ENCODE data around the gene WNK2. TPM values are rescaled to one million over a fixed set of nuclear protein-coding genes. Genes with fewer than 3 reads are reported as not detected.

The WNK2 gene
- total and polyA plus RNA-seq, 4 donors = 0.13 to 3.7 (median 2.9) TPM

DNA sequence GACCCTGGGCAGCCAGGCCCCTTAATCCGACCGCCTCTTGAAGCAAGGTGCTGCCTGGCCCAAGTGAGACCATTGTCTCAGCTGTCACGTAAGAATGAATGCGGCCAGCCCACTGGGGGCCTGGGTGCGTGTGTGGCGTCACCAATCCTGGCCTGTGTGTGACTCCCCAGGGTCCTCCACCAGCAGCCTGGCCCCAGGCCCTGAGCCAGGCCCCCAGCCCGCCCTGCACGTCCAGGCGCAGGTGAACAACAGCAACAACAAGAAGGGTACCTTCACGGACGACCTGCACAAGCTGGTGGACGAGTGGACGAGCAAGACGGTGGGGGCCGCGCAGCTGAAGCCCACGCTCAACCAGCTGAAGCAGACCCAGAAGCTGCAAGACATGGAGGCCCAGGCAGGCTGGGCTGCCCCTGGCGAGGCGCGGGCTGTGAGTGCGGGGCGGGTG is 124.2 kb downstream of the WNK2 start:
- WGBS, 2 donors = 94 to 96% methylated on average over 22 of the region's 22 CpGs
- intact Hi-C loops (cut with DNase I) = loop anchor here (10.0 kb wide), 1 partner anchor 303 kb away; no protein-coding TSS in a partner anchor
- H3K4me3 ChIP-seq (ENCODE audit: low read length in 2 of 2) = no peak overlapping the region
- H3K27me3 ChIP-seq (ENCODE audit: control insufficient read depth in 1 of 2, insufficient read depth in 2 of 2, low read length in 1 of 2) = no peaks in the 10 kb centered on the region
- no peaks in the 10 kb centered on the region for H3K4me1 ChIP-seq (ENCODE audit: control insufficient read depth in 1 of 2, insufficient read depth in 2 of 2, low read length in 2 of 2)
- DNase-seq = peak in 1 of 2 donors; percentile 28
- H3K9me3 ChIP-seq (ENCODE audit: control insufficient read depth, low read length) = no peaks in the 10 kb centered on the region
- no peak overlapping the region for H3K27ac ChIP-seq (ENCODE audit: low read depth in 1 of 2, low read length in 2 of 2)
- no peak for ATAC-seq (ENCODE audit: low FRiP score)
- no peaks in the 10 kb centered on the region for H3K36me3 ChIP-seq (ENCODE audit: control insufficient read depth in 1 of 2, insufficient read depth in 2 of 2, low read length in 1 of 2)

DNA sequence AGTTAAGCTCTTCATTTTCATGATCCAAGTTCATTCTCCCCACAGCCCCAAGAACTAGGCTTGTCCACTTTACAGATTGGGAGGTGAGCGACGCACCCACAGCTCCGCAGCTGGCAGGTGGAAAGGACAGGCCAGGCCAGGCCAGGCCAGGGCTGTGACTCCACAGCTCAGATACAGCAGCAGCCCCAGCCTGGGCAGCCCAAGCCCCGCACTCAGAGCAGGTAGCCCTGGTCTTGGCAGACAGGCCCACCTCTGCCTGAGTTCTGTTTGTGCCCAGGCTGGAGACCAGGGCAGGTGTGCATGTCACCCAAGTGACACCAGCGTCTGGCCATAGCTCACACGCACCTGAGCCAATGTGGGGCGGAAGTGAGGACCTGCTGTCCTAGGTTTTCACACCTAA is 124.7 kb downstream of the WNK2 start:
- no peaks in the 10 kb centered on the region for H3K36me3 ChIP-seq (ENCODE audit: control insufficient read depth in 1 of 2, insufficient read depth in 2 of 2, low read length in 1 of 2)
- intact Hi-C loops (cut with DNase I) = loop anchor here (10.0 kb wide), 1 partner anchor 304 kb away; no protein-coding TSS in a partner anchor
- WGBS, 2 donors = 97 to 98% methylated on average over 7 of the region's 7 CpGs
- peak in 1 of 2 donors; percentile 22 for DNase-seq
- H3K9me3 ChIP-seq (ENCODE audit: control insufficient read depth, low read length) = no peaks in the 10 kb centered on the region
- no peaks in the 10 kb centered on the region for H3K27me3 ChIP-seq (ENCODE audit: control insufficient read depth in 1 of 2, insufficient read depth in 2 of 2, low read length in 1 of 2)
- H3K4me3 ChIP-seq (ENCODE audit: low read length in 2 of 2) = no peak overlapping the region
- no peak for ATAC-seq (ENCODE audit: low FRiP score)
- no peaks in the 10 kb centered on the region for H3K4me1 ChIP-seq (ENCODE audit: control insufficient read depth in 1 of 2, insufficient read depth in 2 of 2, low read length in 2 of 2)
- no peak overlapping the region for H3K27ac ChIP-seq (ENCODE audit: low read depth in 1 of 2, low read length in 2 of 2)

DNA sequence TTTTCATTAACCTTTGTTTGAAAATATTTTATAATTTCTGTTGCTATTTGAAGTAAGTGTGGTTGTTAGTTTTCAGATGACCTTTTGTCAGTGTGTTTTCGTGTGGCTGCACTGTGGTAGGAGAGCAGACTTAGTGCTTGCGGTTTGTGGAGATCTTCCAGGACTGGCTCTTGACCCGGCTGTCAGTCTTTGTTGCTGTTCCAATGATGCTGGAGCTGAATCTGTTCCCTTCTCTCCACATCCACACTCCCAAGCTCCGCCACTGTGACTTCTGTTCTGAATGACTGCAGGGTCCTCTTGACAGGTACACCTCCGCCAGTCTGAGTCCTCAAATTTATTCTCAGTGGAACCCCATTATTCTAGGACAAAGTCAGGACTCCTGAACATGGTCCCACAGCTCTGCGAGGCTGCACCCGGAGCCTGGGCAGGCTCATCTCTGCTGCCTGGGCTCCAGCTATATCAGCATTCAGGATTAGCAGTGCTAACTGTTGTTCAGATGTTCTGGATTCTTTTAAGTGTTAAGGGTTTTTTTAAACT is 126.0 kb downstream of the WNK2 start:
- H3K9me3 ChIP-seq (ENCODE audit: control insufficient read depth, low read length) = no peaks in the 10 kb centered on the region
- no peaks in the 10 kb centered on the region for H3K27me3 ChIP-seq (ENCODE audit: control insufficient read depth in 1 of 2, insufficient read depth in 2 of 2, low read length in 1 of 2)
- no peak overlapping the region for H3K4me3 ChIP-seq (ENCODE audit: low read length in 2 of 2)
- H3K4me1 ChIP-seq (ENCODE audit: control insufficient read depth in 1 of 2, insufficient read depth in 2 of 2, low read length in 2 of 2) = no peaks in the 10 kb centered on the region
- intact Hi-C loops (cut with DNase I) = loop anchor here (10.0 kb wide), 1 partner anchor 305 kb away; no protein-coding TSS in a partner anchor
- ATAC-seq (ENCODE audit: low FRiP score) (no peak), DNase-seq (no peak)
- 86 to 88% methylated on average over 7 of the region's 7 CpGs for WGBS, 2 donors
- no peak overlapping the region for H3K27ac ChIP-seq (ENCODE audit: low read depth in 1 of 2, low read length in 2 of 2)
- no peaks in the 10 kb centered on the region for H3K36me3 ChIP-seq (ENCODE audit: control insufficient read depth in 1 of 2, insufficient read depth in 2 of 2, low read length in 1 of 2)

DNA sequence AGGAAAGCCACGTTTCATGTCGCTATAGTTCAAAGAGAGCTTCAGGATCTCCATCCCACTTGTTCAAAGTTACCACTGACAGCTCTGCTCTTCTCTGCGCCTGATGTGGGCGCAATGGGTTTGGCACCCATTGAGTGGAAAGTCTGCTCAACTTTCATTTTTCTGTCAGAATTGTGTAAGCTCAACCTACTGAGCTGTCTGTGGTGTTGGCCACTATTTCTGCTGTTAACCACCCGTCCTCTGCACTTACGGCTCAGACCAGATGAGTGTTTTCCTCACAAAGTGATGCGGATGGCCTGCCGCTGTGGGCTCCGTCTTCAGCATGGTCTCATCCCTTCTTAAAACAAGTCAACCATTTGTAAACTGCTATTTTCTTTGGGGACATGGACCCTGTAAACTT is 131.2 kb downstream of the WNK2 start:
- no peaks in the 10 kb centered on the region for H3K36me3 ChIP-seq (ENCODE audit: control insufficient read depth in 1 of 2, insufficient read depth in 2 of 2, low read length in 1 of 2)
- DNase-seq (no peak), ATAC-seq (ENCODE audit: low FRiP score) (no peak)
- H3K27ac ChIP-seq (ENCODE audit: low read depth in 1 of 2, low read length in 2 of 2) = no peak overlapping the region
- WGBS, 2 donors = 96% methylated on average over 9 of the region's 9 CpGs
- no peaks in the 10 kb centered on the region for H3K27me3 ChIP-seq (ENCODE audit: control insufficient read depth in 1 of 2, insufficient read depth in 2 of 2, low read length in 1 of 2)
- intact Hi-C loops (cut with DNase I) = no loop called here
- H3K9me3 ChIP-seq (ENCODE audit: control insufficient read depth, low read length) = no peaks in the 10 kb centered on the region
- H3K4me1 ChIP-seq (ENCODE audit: control insufficient read depth in 1 of 2, insufficient read depth in 2 of 2, low read length in 2 of 2) = no peaks in the 10 kb centered on the region
- H3K4me3 ChIP-seq (ENCODE audit: low read length in 2 of 2) = no peak overlapping the region

DNA sequence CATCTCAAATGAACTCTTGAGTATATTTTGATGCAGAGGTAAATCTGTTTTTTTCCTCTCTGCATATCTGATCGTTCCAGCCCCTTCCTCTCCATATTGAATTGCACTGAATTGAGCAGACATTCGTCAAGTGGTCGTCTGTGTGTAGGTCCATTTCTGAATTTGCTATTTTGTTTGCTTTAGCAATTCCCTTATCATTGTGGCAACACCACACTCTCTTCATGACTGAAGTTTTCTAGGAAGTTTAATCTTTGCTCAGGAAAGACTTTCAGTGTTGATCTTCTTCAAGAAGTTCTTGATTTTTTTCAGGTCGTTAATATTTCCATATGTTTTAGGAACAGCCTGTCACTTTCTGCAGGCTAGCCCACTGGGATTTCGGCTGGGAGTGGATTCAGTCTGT is 132.0 kb downstream of the WNK2 start:
- ATAC-seq (ENCODE audit: low FRiP score) (no peak), DNase-seq (no peak)
- no peaks in the 10 kb centered on the region for H3K4me1 ChIP-seq (ENCODE audit: control insufficient read depth in 1 of 2, insufficient read depth in 2 of 2, low read length in 2 of 2)
- H3K9me3 ChIP-seq (ENCODE audit: control insufficient read depth, low read length) = no peaks in the 10 kb centered on the region
- no peaks in the 10 kb centered on the region for H3K27me3 ChIP-seq (ENCODE audit: control insufficient read depth in 1 of 2, insufficient read depth in 2 of 2, low read length in 1 of 2)
- H3K36me3 ChIP-seq (ENCODE audit: control insufficient read depth in 1 of 2, insufficient read depth in 2 of 2, low read length in 1 of 2) = no peaks in the 10 kb centered on the region
- no peak overlapping the region for H3K27ac ChIP-seq (ENCODE audit: low read depth in 1 of 2, low read length in 2 of 2)
- H3K4me3 ChIP-seq (ENCODE audit: low read length in 2 of 2) = no peak overlapping the region
- intact Hi-C loops (cut with DNase I) = no loop called here
- 43 to 48% methylated on average over 5 of the region's 5 CpGs for WGBS, 2 donors

DNA sequence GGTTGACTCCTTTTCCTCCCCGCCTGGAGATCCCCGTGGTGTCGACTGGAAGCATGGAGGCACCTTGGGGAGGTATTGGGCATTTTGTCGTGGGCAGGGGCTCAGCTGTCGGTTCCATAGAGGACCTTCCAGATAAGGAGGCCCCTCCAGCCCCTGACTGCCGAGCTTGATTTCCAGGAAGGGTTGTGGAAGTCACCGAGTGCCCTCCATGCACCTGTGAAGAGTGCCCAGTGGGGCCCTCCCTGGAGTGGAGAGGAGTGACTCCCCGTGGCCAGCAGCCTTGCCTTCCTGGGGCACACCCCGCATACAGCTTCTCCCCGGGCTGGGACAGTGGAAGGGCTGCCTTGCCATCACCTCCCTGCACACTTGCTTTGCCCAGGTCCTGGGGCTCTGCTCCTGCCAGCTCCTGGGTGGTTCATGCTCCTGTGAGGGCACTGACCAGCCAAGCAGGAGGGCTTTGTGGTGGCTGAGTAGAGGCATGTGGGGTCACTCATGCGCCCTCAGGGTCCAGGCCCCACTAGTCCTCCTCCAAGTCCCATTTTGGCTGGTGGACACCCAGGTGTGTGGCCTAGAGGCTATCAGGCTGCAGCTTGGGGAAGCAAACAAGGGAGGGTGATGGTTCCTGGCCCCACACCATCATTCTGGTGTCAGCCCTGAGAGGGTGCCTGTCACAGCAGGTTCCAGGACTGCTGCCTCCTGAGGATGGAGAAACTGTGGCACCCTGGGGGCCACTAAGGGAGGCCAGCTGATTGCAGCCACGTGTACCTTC is 133.0 kb downstream of the WNK2 start:
- Histone ChIP-seq H3K27ac (ENCODE audit: low read depth in 1 of 2, low read length in 2 of 2) (no peak overlapping the region), H3K4me3 (ENCODE audit: low read length in 2 of 2) (no peak overlapping the region), H3K9me3 (ENCODE audit: control insufficient read depth, low read length) (no peaks in the 10 kb centered on the region), H3K27me3 (ENCODE audit: control insufficient read depth in 1 of 2, insufficient read depth in 2 of 2, low read length in 1 of 2) (no peaks in the 10 kb centered on the region), H3K36me3 (ENCODE audit: control insufficient read depth in 1 of 2, insufficient read depth in 2 of 2, low read length in 1 of 2) (no peaks in the 10 kb centered on the region), H3K4me1 (ENCODE audit: control insufficient read depth in 1 of 2, insufficient read depth in 2 of 2, low read length in 2 of 2) (no peaks in the 10 kb centered on the region)
- intact Hi-C loops (cut with DNase I) = no loop called here
- ATAC-seq (ENCODE audit: low FRiP score) (no peak), DNase-seq (no peak)
- 88 to 93% methylated on average over 12 of the region's 12 CpGs for WGBS, 2 donors

DNA sequence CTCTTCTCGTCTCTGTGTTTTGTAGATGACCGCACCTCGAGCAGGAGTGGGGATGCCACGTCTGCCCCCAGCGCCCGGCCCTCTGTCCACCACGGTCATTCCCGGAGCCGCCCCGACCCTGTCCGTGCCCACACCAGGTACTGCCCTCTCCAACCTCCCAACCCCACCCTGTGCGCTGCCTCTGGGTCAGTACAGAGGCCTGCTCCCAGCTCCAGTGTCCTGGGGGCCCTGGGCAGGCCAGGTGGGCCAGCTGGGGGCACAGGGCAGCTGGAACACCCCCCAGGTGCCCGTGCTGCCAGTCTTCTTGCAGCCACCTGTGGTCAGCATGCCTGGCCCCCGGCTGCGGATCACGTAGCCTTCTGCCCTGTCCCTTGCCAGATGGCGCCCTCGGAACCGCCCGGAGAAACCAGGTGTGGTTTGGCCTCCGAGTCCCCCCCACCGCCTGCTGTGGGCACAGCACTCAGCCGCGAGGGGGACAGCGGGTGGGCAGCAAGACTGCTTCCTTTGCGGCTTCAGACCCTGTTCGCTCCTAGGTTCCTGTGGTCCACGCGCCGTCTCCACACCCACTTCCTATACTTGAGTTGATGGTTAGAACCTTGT is 133.7 kb downstream of the WNK2 start:
- no peak for DNase-seq
- intact Hi-C loops (cut with DNase I) = no loop called here

DNA sequence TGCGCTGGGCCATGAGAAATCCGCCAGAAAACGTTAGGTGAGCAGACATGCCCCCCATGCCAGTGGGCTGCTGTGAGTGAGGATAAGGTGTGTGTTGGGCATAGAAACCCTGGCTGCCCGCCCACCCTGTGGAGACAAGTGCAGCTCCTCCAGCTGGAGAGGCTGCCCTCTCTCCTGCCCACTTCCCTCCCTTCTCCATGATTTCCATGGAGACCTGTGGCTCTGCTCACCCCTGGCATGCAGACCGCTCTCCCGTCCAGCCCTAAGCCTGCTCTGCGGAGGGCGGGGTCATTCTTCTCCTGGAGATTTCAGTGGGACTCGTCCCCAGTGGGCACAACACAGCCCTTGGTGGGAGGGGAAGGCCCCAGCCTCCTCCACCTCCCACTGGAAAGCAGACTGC is 134.5 kb downstream of the WNK2 start:
- H3K27me3 ChIP-seq (ENCODE audit: control insufficient read depth in 1 of 2, insufficient read depth in 2 of 2, low read length in 1 of 2) = no peaks in the 10 kb centered on the region
- H3K4me3 ChIP-seq (ENCODE audit: low read length in 2 of 2) = no peak overlapping the region
- H3K36me3 ChIP-seq (ENCODE audit: control insufficient read depth in 1 of 2, insufficient read depth in 2 of 2, low read length in 1 of 2) = no peaks in the 10 kb centered on the region
- H3K27ac ChIP-seq (ENCODE audit: low read depth in 1 of 2, low read length in 2 of 2) = no peak overlapping the region
- WGBS, 2 donors = 91 to 94% methylated on average over 9 of the region's 9 CpGs
- ATAC-seq (ENCODE audit: low FRiP score) (no peak), DNase-seq (peak in 1 of 2 donors; percentile 57)
- intact Hi-C loops (cut with DNase I) = no loop called here
- H3K9me3 ChIP-seq (ENCODE audit: control insufficient read depth, low read length) = no peaks in the 10 kb centered on the region
- no peaks in the 10 kb centered on the region for H3K4me1 ChIP-seq (ENCODE audit: control insufficient read depth in 1 of 2, insufficient read depth in 2 of 2, low read length in 2 of 2)

More for the DNA sequence above, 133.7 kb downstream of the WNK2 start:
- Histone ChIP-seq H3K27me3 (ENCODE audit: control insufficient read depth in 1 of 2, insufficient read depth in 2 of 2, low read length in 1 of 2) (no peaks in the 10 kb centered on the region), H3K36me3 (ENCODE audit: control insufficient read depth in 1 of 2, insufficient read depth in 2 of 2, low read length in 1 of 2) (no peaks in the 10 kb centered on the region), H3K9me3 (ENCODE audit: control insufficient read depth, low read length) (no peaks in the 10 kb centered on the region), H3K27ac (ENCODE audit: low read depth in 1 of 2, low read length in 2 of 2) (no peak overlapping the region), H3K4me3 (ENCODE audit: low read length in 2 of 2) (no peak overlapping the region), H3K4me1 (ENCODE audit: control insufficient read depth in 1 of 2, insufficient read depth in 2 of 2, low read length in 2 of 2) (no peaks in the 10 kb centered on the region)
- 92 to 93% methylated on average over 30 of the region's 30 CpGs for WGBS, 2 donors
- ATAC-seq (ENCODE audit: low FRiP score) = no peak
